ENCODE measurements around the gene C14orf119. TPM values are rescaled to one million over a fixed set of nuclear protein-coding genes. Genes with fewer than 3 reads are reported as not detected.

C14orf119 gene
- total RNA-seq, 1 experiment from 2014 or later: 39.6 TPM

GRCh38 chr14:23136566-23137133 lies 41.3 kb downstream of the C14orf119 start:
- H3K27ac ChIP-seq (ENCODE audit: low read length): no peak overlapping the region
- no peaks in the 10 kb centered on the region for H3K36me3 ChIP-seq (ENCODE audit: control insufficient read depth, insufficient read depth, low read length)
- H3K4me3 ChIP-seq (ENCODE audit: low read depth in 2 of 2, low read length in 2 of 2): no peak overlapping the region
- DNase-seq (ENCODE audit: low read depth, low spot score) (no peak), ATAC-seq (no peak)
- BruUV-seq (replicated peaks): no TSS peak
- no peaks in the 10 kb centered on the region for H3K9me3 ChIP-seq (ENCODE audit: control insufficient read depth, insufficient read depth, low read depth, low read length)
- TF ChIP-seq CTCF (IDR thresholded peaks at IDR 0.05): no peak
- TF ChIP-seq REST (IDR thresholded peaks at IDR 0.05; ENCODE audit: insufficient read depth in 1 of 2, low read depth in 2 of 2, low read length in 1 of 2): no peak
- no peak for TF ChIP-seq POLR2AphosphoS5 (IDR thresholded peaks at IDR 0.05; ENCODE audit: low read depth, low read length)
- no peak for TF ChIP-seq SIN3A (IDR thresholded peaks at IDR 0.05; ENCODE audit: borderline replicate concordance, insufficient read depth, low read depth, low read length)
- no peak for TF ChIP-seq TCF7L2 (IDR thresholded peaks at IDR 0.05; ENCODE audit: low read depth, low read length)
- H3K4me1 ChIP-seq (ENCODE audit: control insufficient read depth, insufficient read depth, low read length): no peaks in the 10 kb centered on the region
- POLR2A ChIA-PET: interaction anchor here (0.6 kb wide), 1 partner anchor 101 kb away, joined by 5 read pairs; no protein-coding TSS in a partner anchor
- CTCF ChIA-PET: no interaction called here
- intact Hi-C loops (cut with micrococcal nuclease; ENCODE audit: unreplicated experiment) (no loop called here), in situ Hi-C loops (cut with HindIII; ENCODE audit: low pct_unique_long_range_greater_than_20kb, low sequenced_read_pairs) (no loop called here)
- no peaks in the 10 kb centered on the region for H3K27me3 ChIP-seq (ENCODE audit: control insufficient read depth, insufficient read depth, low read length)

GRCh38 chr14:23137192-23137812 lies 42.0 kb downstream of the C14orf119 start:
- no TSS peak for BruUV-seq (replicated peaks)
- DNase-seq (ENCODE audit: low read depth, low spot score) (no peak), ATAC-seq (no peak)
- TF ChIP-seq CTCF (IDR thresholded peaks at IDR 0.05): no peak
- no peak for TF ChIP-seq REST (IDR thresholded peaks at IDR 0.05; ENCODE audit: insufficient read depth in 1 of 2, low read depth in 2 of 2, low read length in 1 of 2)
- TF ChIP-seq TCF7L2 (IDR thresholded peaks at IDR 0.05; ENCODE audit: low read depth, low read length): no peak
- TF ChIP-seq SIN3A (IDR thresholded peaks at IDR 0.05; ENCODE audit: borderline replicate concordance, insufficient read depth, low read depth, low read length): no peak
- TF ChIP-seq POLR2AphosphoS5 (IDR thresholded peaks at IDR 0.05; ENCODE audit: low read depth, low read length): no peak
- intact Hi-C loops (cut with micrococcal nuclease; ENCODE audit: unreplicated experiment) (no loop called here), in situ Hi-C loops (cut with HindIII; ENCODE audit: low pct_unique_long_range_greater_than_20kb, low sequenced_read_pairs) (no loop called here)
- Histone ChIP-seq H3K4me1 (ENCODE audit: control insufficient read depth, insufficient read depth, low read length) (no peaks in the 10 kb centered on the region), H3K27me3 (ENCODE audit: control insufficient read depth, insufficient read depth, low read length) (no peaks in the 10 kb centered on the region), H3K36me3 (ENCODE audit: control insufficient read depth, insufficient read depth, low read length) (no peaks in the 10 kb centered on the region), H3K27ac (ENCODE audit: low read length) (no peak overlapping the region), H3K9me3 (ENCODE audit: control insufficient read depth, insufficient read depth, low read depth, low read length) (no peaks in the 10 kb centered on the region), H3K4me3 (ENCODE audit: low read depth in 2 of 2, low read length in 2 of 2) (no peak overlapping the region)
- ChIA-PET CTCF (interaction anchor here (0.5 kb wide), 1 partner anchor 76 kb away, joined by 3 read pairs; no protein-coding TSS in a partner anchor), POLR2A (interaction anchor here (0.6 kb wide), 1 partner anchor 100 kb away, joined by 5 read pairs; no protein-coding TSS in a partner anchor)

Measured in Panc1 (cell line).